ENCODE measurements around the gene SPHKAP.

The SPHKAP gene

DNA sequence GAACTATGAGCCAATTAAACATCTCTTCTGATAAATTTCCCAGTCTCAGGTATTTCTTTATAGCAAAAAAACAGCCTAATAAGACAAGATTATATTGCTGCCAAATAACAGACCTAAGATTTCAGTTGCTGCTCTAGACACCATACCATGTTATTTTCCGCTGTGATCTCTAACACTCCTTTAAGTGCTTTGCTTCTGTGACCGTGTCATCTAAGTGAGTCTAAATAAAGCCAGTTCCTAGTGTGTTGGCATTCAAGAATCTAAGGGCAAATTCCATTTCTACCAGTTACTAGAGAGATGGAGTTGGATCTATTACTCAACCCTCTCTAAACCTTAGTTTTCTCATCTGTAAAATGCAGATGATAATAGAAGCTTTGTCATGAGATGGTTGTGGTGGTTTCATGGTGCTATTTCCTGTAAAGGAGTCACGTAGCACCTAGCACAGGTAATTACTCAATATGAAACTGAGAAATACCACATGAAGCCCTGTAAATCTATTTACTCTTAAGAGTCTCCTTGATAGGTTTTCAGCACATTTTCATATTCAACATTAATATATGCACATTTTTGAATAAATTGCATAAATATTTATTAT, 40.5 kb downstream of the SPHKAP start:
- no peak overlapping the region for H3K4me3 ChIP-seq (ENCODE audit: low read length)
- no peaks in the 10 kb centered on the region for H3K9me3 ChIP-seq (replicated peaks; ENCODE audit: low read length)
- H3K4me2 ChIP-seq (ENCODE audit: low read length): no peak overlapping the region
- H3K27me3 ChIP-seq (ENCODE audit: control insufficient read depth, insufficient read depth, low read length): no peaks in the 10 kb centered on the region
- no peaks in the 10 kb centered on the region for H3K36me3 ChIP-seq (ENCODE audit: insufficient read depth, low read length)
- no peak overlapping the region for H3K9ac ChIP-seq (ENCODE audit: low read depth, low read length)
- no peaks in the 10 kb centered on the region for H3K4me1 ChIP-seq (ENCODE audit: control insufficient read depth, insufficient read depth, low read length)

DNA sequence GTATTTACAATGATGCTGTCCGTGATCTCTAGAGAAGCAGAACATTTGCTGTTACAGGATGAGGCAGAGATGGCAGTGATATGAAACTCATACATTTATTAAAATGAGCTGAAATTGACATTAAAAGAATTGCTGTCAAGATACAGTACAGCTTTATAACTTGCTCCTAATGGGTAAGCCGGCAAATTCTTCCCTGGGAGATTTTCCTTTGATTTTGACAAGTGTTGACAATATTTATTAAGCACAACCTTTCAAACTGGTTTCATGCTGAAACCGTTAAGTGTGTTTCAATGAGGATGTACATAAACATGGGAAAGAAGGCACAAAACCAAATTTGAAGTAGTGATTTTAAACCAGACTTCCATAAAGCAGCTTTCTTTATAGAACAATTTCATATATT, 45.5 kb downstream of the SPHKAP start:
- Histone ChIP-seq H3K4me3 (ENCODE audit: low read length) (no peak overlapping the region), H3K9ac (ENCODE audit: low read depth, low read length) (no peak overlapping the region), H3K36me3 (ENCODE audit: insufficient read depth, low read length) (no peaks in the 10 kb centered on the region), H3K4me1 (ENCODE audit: control insufficient read depth, insufficient read depth, low read length) (no peaks in the 10 kb centered on the region), H3K4me2 (ENCODE audit: low read length) (no peak overlapping the region), H3K27me3 (ENCODE audit: control insufficient read depth, insufficient read depth, low read length) (no peaks in the 10 kb centered on the region), H3K9me3 (replicated peaks; ENCODE audit: low read length) (no peaks in the 10 kb centered on the region)

DNA sequence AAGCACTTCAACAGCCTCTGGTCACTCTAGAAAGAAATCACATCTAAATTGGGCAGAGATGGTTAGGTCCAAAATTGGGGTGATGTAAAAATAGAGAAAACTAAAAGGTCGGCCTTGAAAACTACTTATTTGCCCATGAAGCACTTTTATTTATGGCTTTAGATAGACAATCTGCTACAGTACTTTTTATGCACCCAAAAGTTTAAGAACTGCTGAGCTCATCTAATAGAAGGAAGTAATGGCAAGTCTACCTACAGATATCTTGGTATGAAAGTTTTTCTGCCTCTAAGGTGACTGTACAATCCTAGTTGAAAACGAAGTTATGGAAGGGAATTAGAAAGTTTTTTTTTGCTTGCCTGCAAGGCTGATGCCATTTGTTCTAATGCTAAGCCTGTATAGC, 46.2 kb downstream of the SPHKAP start:
- Histone ChIP-seq H3K9me3 (replicated peaks; ENCODE audit: low read length) (no peaks in the 10 kb centered on the region), H3K4me2 (ENCODE audit: low read length) (no peak overlapping the region), H3K9ac (ENCODE audit: low read depth, low read length) (no peak overlapping the region), H3K36me3 (ENCODE audit: insufficient read depth, low read length) (no peaks in the 10 kb centered on the region), H3K27me3 (ENCODE audit: control insufficient read depth, insufficient read depth, low read length) (no peaks in the 10 kb centered on the region), H3K4me1 (ENCODE audit: control insufficient read depth, insufficient read depth, low read length) (no peaks in the 10 kb centered on the region), H3K4me3 (ENCODE audit: low read length) (no peak overlapping the region)

DNA sequence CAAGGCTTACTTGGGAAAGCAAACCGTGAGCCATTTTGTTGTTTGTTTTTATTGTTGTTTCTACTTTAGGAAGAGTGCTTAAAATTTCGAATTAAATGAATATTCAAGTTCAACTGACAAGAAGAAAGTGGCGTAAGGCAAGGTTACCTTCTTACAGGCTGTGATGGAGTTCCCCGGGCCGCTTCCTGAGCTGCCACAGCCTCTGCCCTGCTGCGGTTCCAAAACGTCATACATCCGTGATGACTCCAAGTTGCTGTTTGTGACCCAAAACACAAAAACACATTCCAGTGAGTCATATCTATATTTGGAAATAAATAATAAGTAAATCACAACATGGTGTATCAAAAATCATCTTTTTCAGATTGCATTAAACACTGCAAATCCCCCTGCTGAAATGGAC, 49.7 kb downstream of the SPHKAP start:
- Histone ChIP-seq H3K4me1 (ENCODE audit: control insufficient read depth, insufficient read depth, low read length) (no peaks in the 10 kb centered on the region), H3K36me3 (ENCODE audit: insufficient read depth, low read length) (no peaks in the 10 kb centered on the region), H3K27me3 (ENCODE audit: control insufficient read depth, insufficient read depth, low read length) (no peaks in the 10 kb centered on the region), H3K9ac (ENCODE audit: low read depth, low read length) (no peak overlapping the region), H3K9me3 (replicated peaks; ENCODE audit: low read length) (no peaks in the 10 kb centered on the region), H3K4me2 (ENCODE audit: low read length) (no peak overlapping the region), H3K4me3 (ENCODE audit: low read length) (no peak overlapping the region)

DNA sequence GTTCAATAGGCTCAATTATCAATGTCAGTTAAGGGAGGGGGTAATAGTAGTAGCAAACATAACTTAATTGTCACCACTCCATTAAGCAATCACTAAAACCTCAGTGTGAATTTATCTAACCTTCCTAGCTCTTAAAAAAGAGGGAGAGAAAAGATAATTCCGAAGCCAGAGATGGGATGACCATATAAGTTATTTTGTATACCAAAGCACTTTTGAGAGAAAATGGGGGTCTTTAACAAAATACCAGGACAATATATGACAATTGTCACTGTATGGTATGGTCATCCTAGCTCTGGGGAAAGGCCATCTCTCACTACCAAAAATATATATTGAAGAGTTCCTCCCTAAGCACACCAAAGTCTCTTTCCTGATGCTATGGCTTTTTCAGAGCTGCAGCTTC, 55.1 kb downstream of the SPHKAP start:
- no peaks in the 10 kb centered on the region for H3K4me1 ChIP-seq (ENCODE audit: control insufficient read depth, insufficient read depth, low read length)
- H3K9ac ChIP-seq (ENCODE audit: low read depth, low read length): no peak overlapping the region
- no peaks in the 10 kb centered on the region for H3K9me3 ChIP-seq (replicated peaks; ENCODE audit: low read length)
- no peaks in the 10 kb centered on the region for H3K36me3 ChIP-seq (ENCODE audit: insufficient read depth, low read length)
- peaks cover 3% of the 10 kb centered on the region for H3K27me3 ChIP-seq (ENCODE audit: control insufficient read depth, insufficient read depth, low read length)
- H3K4me3 ChIP-seq (ENCODE audit: low read length): no peak overlapping the region
- no peak overlapping the region for H3K4me2 ChIP-seq (ENCODE audit: low read length)

DNA sequence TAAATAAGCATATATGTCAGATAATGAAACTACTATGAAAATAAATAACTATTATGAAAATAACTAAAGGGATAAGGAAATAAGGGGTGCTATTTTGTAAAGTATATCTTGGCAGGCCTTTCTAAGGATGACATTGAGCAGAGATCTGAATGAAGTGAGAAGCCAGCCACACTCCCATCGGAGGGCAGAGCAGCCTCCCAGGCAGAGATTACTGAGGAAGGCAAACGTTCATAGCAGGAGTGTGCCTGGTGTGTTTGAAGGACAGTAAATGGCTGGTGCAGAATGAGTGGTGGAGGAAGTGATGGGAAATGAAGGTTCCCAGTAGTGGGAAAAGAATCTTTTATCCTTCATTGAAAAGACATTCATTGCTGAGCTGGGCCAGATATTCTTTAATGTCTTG, 62.5 kb downstream of the SPHKAP start:
- Histone ChIP-seq H3K4me3 (ENCODE audit: low read length) (no peak overlapping the region), H3K4me1 (ENCODE audit: control insufficient read depth, insufficient read depth, low read length) (no peaks in the 10 kb centered on the region), H3K27me3 (ENCODE audit: control insufficient read depth, insufficient read depth, low read length) (peaks cover 3% of the 10 kb centered on the region), H3K36me3 (ENCODE audit: insufficient read depth, low read length) (no peaks in the 10 kb centered on the region), H3K4me2 (ENCODE audit: low read length) (no peak overlapping the region), H3K9me3 (replicated peaks; ENCODE audit: low read length) (no peaks in the 10 kb centered on the region), H3K9ac (ENCODE audit: low read depth, low read length) (no peak overlapping the region)

DNA sequence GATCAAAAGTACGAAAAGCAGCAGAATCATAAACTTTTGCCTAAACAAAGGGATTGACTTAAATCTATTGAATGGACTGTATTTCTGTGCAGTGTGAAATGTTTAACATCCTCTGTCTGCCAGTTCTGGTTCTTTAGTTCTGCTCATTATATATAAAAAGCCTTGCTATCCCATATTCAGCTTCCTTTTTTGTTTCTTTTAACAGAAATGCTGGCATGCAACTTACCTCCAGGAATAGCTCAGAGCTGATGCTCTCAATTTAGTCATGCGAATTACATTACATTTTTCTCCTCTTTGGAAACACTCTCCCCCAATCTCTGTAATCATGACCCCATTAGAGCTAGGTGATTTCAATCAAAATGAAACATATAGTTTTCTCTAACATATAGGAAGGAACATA, 73.6 kb downstream of the SPHKAP start:
- Histone ChIP-seq H3K4me1 (ENCODE audit: control insufficient read depth, insufficient read depth, low read length) (no peaks in the 10 kb centered on the region), H3K9me3 (replicated peaks; ENCODE audit: low read length) (no peaks in the 10 kb centered on the region), H3K9ac (ENCODE audit: low read depth, low read length) (no peak overlapping the region), H3K4me2 (ENCODE audit: low read length) (no peak overlapping the region), H3K27me3 (ENCODE audit: control insufficient read depth, insufficient read depth, low read length) (no peaks in the 10 kb centered on the region), H3K4me3 (ENCODE audit: low read length) (no peak overlapping the region), H3K36me3 (ENCODE audit: insufficient read depth, low read length) (no peaks in the 10 kb centered on the region)

DNA sequence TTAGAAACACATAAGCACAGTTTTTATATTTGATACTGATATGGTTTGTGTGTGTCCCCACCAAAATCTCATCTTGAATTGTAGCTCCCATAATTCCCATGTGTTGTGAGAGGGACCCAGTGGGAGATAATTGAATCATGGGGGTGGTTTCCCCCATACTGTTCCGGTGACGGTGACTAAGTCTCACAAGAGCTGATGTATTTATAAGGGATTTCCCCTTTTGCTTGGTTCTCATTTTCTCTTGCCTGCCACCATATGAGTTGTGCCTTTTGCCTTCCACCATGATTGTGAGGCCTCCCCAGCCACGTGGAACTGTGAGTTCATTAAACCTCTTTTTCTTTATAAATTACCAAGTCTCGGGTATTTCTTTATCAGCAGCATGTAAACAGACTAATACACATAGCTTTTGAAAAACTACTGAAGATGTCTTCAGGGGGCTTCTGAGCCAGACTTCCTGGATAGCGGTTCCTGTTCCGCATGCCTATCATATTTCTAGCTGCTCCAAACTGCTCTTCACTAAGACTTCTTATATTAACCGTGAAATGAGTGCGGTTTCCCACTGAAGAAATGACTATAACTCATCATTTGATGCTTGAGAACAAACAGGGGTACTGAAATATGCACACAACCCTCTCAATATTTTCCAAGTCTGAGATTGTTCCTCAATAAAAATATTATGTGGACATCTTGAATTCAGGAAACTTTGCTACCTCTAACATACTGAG, 75.8 kb downstream of the SPHKAP start:
- no peak overlapping the region for H3K4me3 ChIP-seq (ENCODE audit: low read length)
- no peaks in the 10 kb centered on the region for H3K36me3 ChIP-seq (ENCODE audit: insufficient read depth, low read length)
- no peaks in the 10 kb centered on the region for H3K27me3 ChIP-seq (ENCODE audit: control insufficient read depth, insufficient read depth, low read length)
- H3K9me3 ChIP-seq (replicated peaks; ENCODE audit: low read length): no peaks in the 10 kb centered on the region
- no peak overlapping the region for H3K4me2 ChIP-seq (ENCODE audit: low read length)
- no peak overlapping the region for H3K9ac ChIP-seq (ENCODE audit: low read depth, low read length)
- H3K4me1 ChIP-seq (ENCODE audit: control insufficient read depth, insufficient read depth, low read length): no peaks in the 10 kb centered on the region

DNA sequence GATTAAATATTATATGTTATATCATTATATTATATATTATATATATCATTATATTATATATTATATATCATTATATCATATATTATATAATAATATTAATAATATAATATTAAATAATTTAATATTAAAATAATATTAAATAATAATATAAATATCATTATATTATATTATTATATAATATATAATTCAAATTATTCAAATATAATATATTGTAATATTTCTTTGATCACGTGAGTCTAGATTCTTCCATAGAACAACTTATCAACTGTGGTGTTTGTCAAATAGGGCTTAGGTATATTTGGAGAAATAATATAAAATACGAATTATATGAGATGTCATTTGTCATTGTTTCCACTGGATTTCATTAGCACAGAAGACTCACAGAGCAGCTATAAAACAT, 77.3 kb downstream of the SPHKAP start:
- Histone ChIP-seq H3K9me3 (replicated peaks; ENCODE audit: low read length) (no peaks in the 10 kb centered on the region), H3K27me3 (ENCODE audit: control insufficient read depth, insufficient read depth, low read length) (no peaks in the 10 kb centered on the region), H3K36me3 (ENCODE audit: insufficient read depth, low read length) (no peaks in the 10 kb centered on the region), H3K4me1 (ENCODE audit: control insufficient read depth, insufficient read depth, low read length) (no peaks in the 10 kb centered on the region), H3K4me3 (ENCODE audit: low read length) (no peak overlapping the region), H3K4me2 (ENCODE audit: low read length) (no peak overlapping the region), H3K9ac (ENCODE audit: low read depth, low read length) (no peak overlapping the region)

DNA sequence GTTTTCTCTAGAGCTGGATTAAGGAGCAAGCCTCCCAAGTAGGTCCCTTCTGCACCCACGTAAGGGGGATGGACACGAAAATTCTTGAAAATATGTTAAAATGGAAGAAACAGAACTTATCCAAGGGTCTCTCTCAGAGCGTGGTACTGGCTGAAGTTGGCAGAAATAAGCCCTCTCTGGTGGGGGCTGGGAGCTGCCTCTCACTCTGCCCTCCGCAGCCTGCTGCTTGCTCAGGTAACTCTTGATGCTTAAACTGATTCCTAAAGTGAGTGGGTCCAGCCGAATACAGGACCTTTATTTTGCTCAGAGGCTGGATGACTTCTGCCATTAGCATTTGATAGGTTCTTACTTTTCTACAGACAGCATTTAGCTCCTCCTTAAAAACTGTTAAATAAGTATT, 78.1 kb downstream of the SPHKAP start:
- H3K9ac ChIP-seq (ENCODE audit: low read depth, low read length): no peak overlapping the region
- H3K27me3 ChIP-seq (ENCODE audit: control insufficient read depth, insufficient read depth, low read length): no peaks in the 10 kb centered on the region
- no peaks in the 10 kb centered on the region for H3K9me3 ChIP-seq (replicated peaks; ENCODE audit: low read length)
- H3K36me3 ChIP-seq (ENCODE audit: insufficient read depth, low read length): no peaks in the 10 kb centered on the region
- H3K4me3 ChIP-seq (ENCODE audit: low read length): no peak overlapping the region
- no peak overlapping the region for H3K4me2 ChIP-seq (ENCODE audit: low read length)
- H3K4me1 ChIP-seq (ENCODE audit: control insufficient read depth, insufficient read depth, low read length): no peaks in the 10 kb centered on the region

DNA sequence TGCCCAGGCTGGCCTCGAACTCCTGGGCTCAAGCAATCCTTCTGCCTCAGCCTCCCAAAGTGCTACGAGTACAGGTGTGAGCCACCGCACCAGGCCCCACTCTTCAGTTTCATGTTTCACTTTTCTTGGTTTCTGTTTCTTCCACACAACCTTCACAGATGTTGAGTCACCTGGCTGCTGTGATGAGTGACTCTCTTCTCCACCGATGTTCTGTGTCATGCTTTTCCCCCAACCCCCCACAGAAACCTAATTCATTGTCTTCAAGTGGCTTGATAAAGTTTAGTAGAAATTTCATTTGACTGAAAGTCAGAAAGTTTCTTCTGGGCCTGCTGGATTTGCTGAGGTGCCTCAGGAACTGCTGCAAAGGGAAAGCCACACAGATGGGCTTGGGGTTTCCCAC, 78.5 kb downstream of the SPHKAP start:
- H3K36me3 ChIP-seq (ENCODE audit: insufficient read depth, low read length): no peaks in the 10 kb centered on the region
- H3K4me3 ChIP-seq (ENCODE audit: low read length): no peak overlapping the region
- H3K4me2 ChIP-seq (ENCODE audit: low read length): no peak overlapping the region
- no peaks in the 10 kb centered on the region for H3K27me3 ChIP-seq (ENCODE audit: control insufficient read depth, insufficient read depth, low read length)
- H3K4me1 ChIP-seq (ENCODE audit: control insufficient read depth, insufficient read depth, low read length): no peaks in the 10 kb centered on the region
- H3K9ac ChIP-seq (ENCODE audit: low read depth, low read length): no peak overlapping the region
- no peaks in the 10 kb centered on the region for H3K9me3 ChIP-seq (replicated peaks; ENCODE audit: low read length)

DNA sequence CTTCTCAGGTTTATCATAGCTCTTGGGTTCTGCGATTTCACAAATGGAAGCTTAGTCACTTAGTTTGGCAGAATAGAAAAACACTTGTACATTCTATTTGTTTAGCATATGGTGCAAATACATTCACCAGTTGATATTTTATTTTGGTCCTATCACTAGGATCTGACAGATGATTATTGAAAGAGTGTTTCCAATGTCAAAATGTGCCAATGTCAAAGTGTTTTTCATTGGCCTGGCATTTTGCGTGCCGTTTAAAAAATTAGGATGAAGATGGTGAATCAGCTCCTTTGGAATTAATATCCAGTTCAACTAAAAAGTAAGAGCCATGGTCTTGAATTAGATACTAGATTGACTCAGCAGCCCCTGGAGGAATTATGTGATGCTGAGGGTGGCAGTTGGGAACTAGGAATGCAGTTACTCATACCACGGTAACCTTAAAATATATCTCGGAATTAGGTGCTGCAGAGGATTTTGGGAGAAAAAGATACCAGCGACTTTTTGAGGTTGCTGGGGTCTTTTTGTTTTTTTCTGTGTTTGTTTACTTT, 87.0 kb downstream of the SPHKAP start:
- Histone ChIP-seq H3K4me2 (ENCODE audit: low read length) (no peak overlapping the region), H3K36me3 (ENCODE audit: insufficient read depth, low read length) (no peaks in the 10 kb centered on the region), H3K4me3 (ENCODE audit: low read length) (no peak overlapping the region), H3K9ac (ENCODE audit: low read depth, low read length) (no peak overlapping the region), H3K27me3 (ENCODE audit: control insufficient read depth, insufficient read depth, low read length) (no peaks in the 10 kb centered on the region), H3K9me3 (replicated peaks; ENCODE audit: low read length) (no peaks in the 10 kb centered on the region), H3K4me1 (ENCODE audit: control insufficient read depth, insufficient read depth, low read length) (no peaks in the 10 kb centered on the region)

Data from skeletal muscle satellite cell (primary cell).